SK-N-SH (cell line): ENCODE results near the gene KRTAP10-7. TPM values are rescaled to one million over a fixed set of nuclear protein-coding genes. Genes with fewer than 3 reads are reported as not detected.
"Not testable (repeated sequence)": the region's sequence is repeated elsewhere in the genome, so short reads cannot be mapped to it uniquely, and the experiment has no call there.

ENCODE experiments used
- CTCF ChIA-PET: fragments of 300-600, 350-600 bp; formaldehyde crosslinking; extraction: SDS; loops from one replicate; lab custom pipeline; 2021; lab: Yijun Ruan, JAX
- POLR2A ChIA-PET: fragments of 350-600 bp; sonication (Branson Sonifier 250); formaldehyde crosslinking; extraction: SDS; loops from one replicate; lab custom pipeline; 2020; ENCODE audit warnings: antibody characterized with exemption, inconsistent platforms; lab: Yijun Ruan, JAX
- DNase-seq: peaks from one replicate; pipeline ENCODE4 v3.0.0; 2012
- H2AFZ ChIP-seq: fragments of 200-600 bp; sonication (generic); 2 replicates; pipeline ENCODE4 v1.8.1; 2016; ENCODE audit warnings: antibody characterized with exemption, mild to moderate bottlenecking, low read depth
- H3F3A ChIP-seq: fragments of 200-600 bp; sonication (generic); replicated peaks from 2 replicates; pipeline ENCODE3; 2016; ENCODE audit warnings: antibody characterized with exemption, mild to moderate bottlenecking; ENCODE audit not compliant: insufficient read depth
- H3K27ac ChIP-seq, 2 experiments: fragments of 200-500 bp in 1 of 2; fragments of 200-600 bp in 1 of 2; sonication (Bioruptor generic) in 1 of 2; sonication (generic), shearing (Covaris generic) in 1 of 2; 2 replicates each; pipeline versions ENCODE4 v1.5.1 to v1.6.1; 2014 to 2016; ENCODE audit warnings: low read depth in 2 of 2, inconsistent platforms in 1 of 2, low read length in 1 of 2, mild to moderate bottlenecking in 1 of 2, mixed read lengths in 1 of 2
- H3K27me3 ChIP-seq: fragments of 200-600 bp; sonication (generic), shearing (Covaris generic); 2 replicates; pipeline ENCODE4 v1.6.1; 2016; ENCODE audit warnings: mixed run types; ENCODE audit not compliant: insufficient read depth
- H3K36me3 ChIP-seq, 2 experiments: fragments of 200-500 bp in 1 of 2; fragments of 200-600 bp in 1 of 2; sonication (Bioruptor generic) in 1 of 2; sonication (generic) in 1 of 2; replicated peaks in 1 of 2; 2 replicates each; pipeline versions ENCODE3 to v1.5.1; 2014 to 2016; ENCODE audit warnings: low read length in 1 of 2, mild to moderate bottlenecking in 1 of 2; ENCODE audit not compliant: insufficient read depth in 2 of 2, control insufficient read depth in 1 of 2
- H3K4me1 ChIP-seq, 2 experiments: fragments of 200-500 bp in 1 of 2; fragments of 200-600 bp in 1 of 2; sonication (Bioruptor generic) in 1 of 2; sonication (generic), shearing (Covaris generic) in 1 of 2; 2 replicates each; pipeline versions ENCODE4 v1.5.1 to v1.6.1; 2014 to 2016; ENCODE audit warnings: low read depth in 1 of 2, low read length in 1 of 2, mixed run types in 1 of 2; ENCODE audit not compliant: insufficient read depth in 2 of 2, control insufficient read depth in 1 of 2
- H3K4me2 ChIP-seq: fragments of 200-600 bp; sonication (generic), shearing (Covaris generic); 2 replicates; pipeline ENCODE4 v1.6.1; 2017; ENCODE audit warnings: mixed run types
- H3K4me3 ChIP-seq, 2 experiments: fragments of 200-500 bp in 1 of 2; fragments of 200-600 bp in 1 of 2; sonication (Bioruptor generic) in 1 of 2; sonication (generic), shearing (Covaris generic) in 1 of 2; 2 replicates each; pipeline versions ENCODE4 v1.5.1 to v1.8.1; 2014 to 2016; ENCODE audit warnings: low read depth in 2 of 2, inconsistent platforms in 1 of 2, low read length in 1 of 2, mild to moderate bottlenecking in 1 of 2, mixed read lengths in 1 of 2, moderate library complexity in 1 of 2
- H3K79me2 ChIP-seq: fragments of 200-600 bp; sonication (generic); 2 replicates; pipeline ENCODE4 v1.8.1; 2017; ENCODE audit warnings: mild to moderate bottlenecking; ENCODE audit not compliant: insufficient read depth
- H3K9ac ChIP-seq: fragments of 200-600 bp; sonication (generic); 2 replicates; pipeline ENCODE4 v1.6.1; 2017; ENCODE audit warnings: mixed run types
- H3K9me2 ChIP-seq: fragments of 200-600 bp; sonication (generic); 2 replicates; pipeline ENCODE4 v1.6.1; 2017; ENCODE audit warnings: mixed run types
- H3K9me3 ChIP-seq: fragments of 200-600 bp; sonication (generic); 2 replicates; pipeline ENCODE4 v1.6.1; 2017; ENCODE audit warnings: mixed run types, mild to moderate bottlenecking, moderate library complexity
- H4K20me1 ChIP-seq: fragments of 200-600 bp; sonication (generic); 2 replicates; pipeline ENCODE4 v1.6.1; 2017; ENCODE audit warnings: mild to moderate bottlenecking, mixed run types; ENCODE audit not compliant: insufficient read depth
- GATA2 ChIP-seq: sonication (generic); formaldehyde crosslinking; IDR thresholded peaks from 2 replicates; pipeline ENCODE4 v1.5.0; 2020; ENCODE audit warnings: mild to moderate bottlenecking, missing genetic modification reagents
- POLR2AphosphoS5 ChIP-seq: IDR thresholded peaks from 2 replicates; pipeline ENCODE4 v1.6.1; 2012; ENCODE audit warnings: low read depth, low read length
- RCOR1 ChIP-seq: fragments of 150-350 bp; IDR thresholded peaks from 2 replicates; pipeline ENCODE4 v1.6.1; 2017; ENCODE audit warnings: antibody characterized with exemption, low read length
- YY1 ChIP-seq: IDR thresholded peaks from 2 replicates; pipeline ENCODE4 v1.4.0; 2012; ENCODE audit warnings: low read depth, mild to moderate bottlenecking
- WGBS: methylation state at CpG from one replicate; pipeline ENCODE4 v1.1.6; 2017; ENCODE audit warnings: low lambda C conversion rate; 5-methylcytosine and 5-hydroxymethylcytosine counted together
- polyA plus RNA-seq, 3 experiments: library from polyadenylated mRNA; depleted of rRNA; stranded (reverse); fragments of >200 nt; gene quantifications; 2 replicates each; pipeline ENCODE4 v1.2.3, GENCODE V29; 2012

KRTAP10-7 gene
- not detected in 2 replicates for polyA plus RNA-seq (2012; rRNA removed)
- not detected in 2 replicates for polyA plus RNA-seq (2012; cell fraction: cytosol; rRNA removed)
- polyA plus RNA-seq (2012; cell fraction: nucleus; rRNA removed) = not detected in 2 replicates

GRCh38 chr21:44600118-44600978 lies at the start of gene KRTAP10-7:
Gene KRTAP10-7, plus strand, starts transcription at chr21:44600597. Its CDS starts 25 bp downstream, at chr21:44600622.
- H3K79me2 ChIP-seq, H3K9me2 ChIP-seq, DNase-seq, H3K36me3 ChIP-seq, H3K4me3 ChIP-seq, H3K4me2 ChIP-seq, H3K4me1 ChIP-seq, H3K9me3 ChIP-seq, H3F3A ChIP-seq, H4K20me1 ChIP-seq, POLR2A ChIA-PET, H3K9ac ChIP-seq, H3K27ac ChIP-seq, CTCF ChIA-PET, H2AFZ ChIP-seq: not testable (repeated sequence)
- peaks cover 10% of the 10 kb centered on the region; the same call in 1 of the 2 replicates for H3K27me3 ChIP-seq
- WGBS = 31% methylated on average over 18 of the region's 23 CpGs

GRCh38 chr21:44550807-44551206 lies 49.6 kb upstream of the KRTAP10-7 start:
- Histone ChIP-seq H4K20me1 (no peaks in the 10 kb centered on the region), H3K4me3 (no peak overlapping the region), H3K4me2 (no peak overlapping the region), H2AFZ (no peak overlapping the region), H3F3A (no peaks in the 10 kb centered on the region), H3K36me3 (no peaks in the 10 kb centered on the region), H3K27me3 (peaks cover 43% of the 10 kb centered on the region), H3K9me2 (no peaks in the 10 kb centered on the region), H3K79me2 (no peaks in the 10 kb centered on the region), H3K4me1 (no peaks in the 10 kb centered on the region), H3K27ac (no peak overlapping the region), H3K9ac (no peak overlapping the region), H3K9me3 (no peaks in the 10 kb centered on the region)
- 18% methylated on average over 7 of the region's 10 CpGs for WGBS
- no peak for DNase-seq
- POLR2A ChIA-PET = interaction anchor here (0.6 kb wide), 1 partner anchor 25 kb away, joined by 3 read pairs; no protein-coding TSS in a partner anchor
- no peak for TF ChIP-seq YY1
- CTCF ChIA-PET = no interaction called here

GRCh38 chr21:44551340-44551961 lies 48.9 kb upstream of the KRTAP10-7 start, which contains the start of gene KRTAP10-2:
Gene KRTAP10-2, minus strand, starts transcription at chr21:44551505. Its CDS starts 47 bp downstream, at chr21:44551458.
- DNase-seq = no peak
- Histone ChIP-seq H3K9ac (no peak within 1 kb of the TSS), H3K79me2 (no peaks in the 10 kb centered on the region), H3K9me2 (no peaks in the 10 kb centered on the region), H3K36me3 (no peaks in the 10 kb centered on the region), H3K4me2 (no peak within 1 kb of the TSS), H3K27ac (no peak within 1 kb of the TSS), H4K20me1 (no peaks in the 10 kb centered on the region), H3K4me1 (no peaks in the 10 kb centered on the region), H3K9me3 (no peaks in the 10 kb centered on the region), H3F3A (no peaks in the 10 kb centered on the region), H3K27me3 (peaks cover 49% of the 10 kb centered on the region), H3K4me3 (no peak within 1 kb of the TSS), H2AFZ (no peak within 1 kb of the TSS)
- ChIA-PET CTCF (no interaction called here), POLR2A (no interaction called here)
- TF ChIP-seq RCOR1 (no peak), POLR2AphosphoS5 (no peak), GATA2 (CRISPR knock-in tag) (no peak)
- 24% methylated on average over 16 of the region's 17 CpGs for WGBS
